ENCODE data around the gene ITPKC.

Gene ITPKC

GRCh38 chr19:40718774-40719391, 2.0 kb downstream of the ITPKC start:
- TF ChIP-seq, protein P1, sequence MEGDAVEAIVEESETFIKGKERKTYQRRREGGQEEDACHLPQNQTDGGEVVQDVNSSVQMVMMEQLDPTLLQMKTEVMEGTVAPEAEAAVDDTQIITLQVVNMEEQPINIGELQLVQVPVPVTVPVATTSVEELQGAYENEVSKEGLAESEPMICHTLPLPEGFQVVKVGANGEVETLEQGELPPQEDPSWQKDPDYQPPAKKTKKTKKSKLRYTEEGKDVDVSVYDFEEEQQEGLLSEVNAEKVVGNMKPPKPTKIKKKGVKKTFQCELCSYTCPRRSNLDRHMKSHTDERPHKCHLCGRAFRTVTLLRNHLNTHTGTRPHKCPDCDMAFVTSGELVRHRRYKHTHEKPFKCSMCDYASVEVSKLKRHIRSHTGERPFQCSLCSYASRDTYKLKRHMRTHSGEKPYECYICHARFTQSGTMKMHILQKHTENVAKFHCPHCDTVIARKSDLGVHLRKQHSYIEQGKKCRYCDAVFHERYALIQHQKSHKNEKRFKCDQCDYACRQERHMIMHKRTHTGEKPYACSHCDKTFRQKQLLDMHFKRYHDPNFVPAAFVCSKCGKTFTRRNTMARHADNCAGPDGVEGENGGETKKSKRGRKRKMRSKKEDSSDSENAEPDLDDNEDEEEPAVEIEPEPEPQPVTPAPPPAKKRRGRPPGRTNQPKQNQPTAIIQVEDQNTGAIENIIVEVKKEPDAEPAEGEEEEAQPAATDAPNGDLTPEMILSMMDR (IDR thresholded peaks at IDR 0.05; ENCODE audit: borderline replicate concordance, control extremely low read depth, extremely low read depth, insufficient read depth, missing control alignments) = no peak
- in situ Hi-C loops (cut with MboI; ENCODE audit: low sequenced_read_pairs, unreplicated experiment) = no loop called here
- peak; percentile 60 for DNase-seq (ENCODE audit: low spot score)

DNA sequence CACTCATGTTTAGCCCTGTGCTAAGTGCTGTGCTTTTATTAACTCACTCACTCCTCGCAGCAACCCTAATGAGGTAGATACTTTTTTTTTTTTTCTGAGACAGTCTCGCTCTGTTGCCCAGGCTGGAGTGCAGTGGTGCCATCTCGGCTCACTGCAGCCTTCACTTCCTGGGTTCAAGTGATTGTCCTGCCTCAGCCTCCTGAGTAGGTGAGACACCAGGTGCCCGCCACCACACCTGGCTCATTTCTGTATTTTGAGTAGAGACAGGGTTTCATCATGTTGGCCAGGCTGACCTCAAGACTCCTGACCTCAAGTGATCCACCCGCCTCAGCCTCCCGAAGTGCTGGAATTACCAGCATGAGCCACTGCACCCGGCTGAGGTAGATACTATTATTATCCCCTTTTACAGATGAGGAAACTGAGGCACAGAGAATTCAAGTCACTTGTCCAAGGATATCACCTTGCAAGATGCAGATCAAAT, 2.5 kb downstream of the ITPKC start:
- TF ChIP-seq, protein P1 (IDR thresholded peaks at IDR 0.05; ENCODE audit: borderline replicate concordance, control extremely low read depth, extremely low read depth, insufficient read depth, missing control alignments) = no peak

GRCh38 chr19:40721140-40721486, 4.2 kb downstream of the ITPKC start:
- in situ Hi-C loops (cut with MboI; ENCODE audit: low sequenced_read_pairs, unreplicated experiment) = no loop called here
- TF ChIP-seq, protein P1 (IDR thresholded peaks at IDR 0.05; ENCODE audit: borderline replicate concordance, control extremely low read depth, extremely low read depth, insufficient read depth, missing control alignments) = no peak
- no peak for DNase-seq (ENCODE audit: low spot score)

More for the DNA sequence above, 2.5 kb downstream of the ITPKC start:
- no peak for DNase-seq (ENCODE audit: low spot score)
- in situ Hi-C loops (cut with MboI; ENCODE audit: low sequenced_read_pairs, unreplicated experiment) = no loop called here

DNA sequence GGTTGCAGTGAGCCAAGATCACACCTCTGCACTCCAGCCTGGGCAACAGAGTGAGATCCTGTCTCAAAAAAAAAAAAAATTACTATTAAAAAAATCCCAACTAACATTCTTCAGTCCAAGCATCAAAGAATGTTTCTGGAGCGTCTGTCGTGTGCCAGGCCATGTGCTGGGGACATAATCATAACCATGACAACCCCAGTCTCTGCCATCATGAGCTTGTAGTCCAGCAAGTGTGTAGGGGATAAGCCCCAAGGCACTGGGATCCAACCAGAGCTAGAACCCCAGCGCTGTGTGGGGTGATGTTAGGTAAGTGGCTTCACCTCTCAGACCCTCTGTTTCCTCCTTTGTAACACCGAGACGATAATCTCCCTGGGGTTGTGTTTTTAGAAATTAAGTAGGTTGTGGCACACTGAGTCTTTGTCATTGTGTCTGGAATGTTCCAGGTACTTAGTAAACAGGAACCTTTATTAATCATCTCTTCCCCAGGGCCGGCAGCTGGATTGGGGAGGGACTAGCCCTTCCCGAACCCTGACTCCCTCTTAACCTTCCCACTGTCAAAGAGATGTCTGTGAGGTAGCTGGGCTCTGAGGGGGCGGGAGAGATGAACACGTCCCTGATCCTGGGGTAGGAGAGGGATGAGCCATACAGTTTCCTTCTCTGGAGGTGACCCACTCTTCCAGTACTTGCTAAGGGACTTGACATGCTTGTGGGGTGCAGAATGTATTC, 5.2 kb downstream of the ITPKC start:
- no peak for DNase-seq (ENCODE audit: low spot score)
- TF ChIP-seq, protein P1 (IDR thresholded peaks at IDR 0.05; ENCODE audit: borderline replicate concordance, control extremely low read depth, extremely low read depth, insufficient read depth, missing control alignments) = no peak
- in situ Hi-C loops (cut with MboI; ENCODE audit: low sequenced_read_pairs, unreplicated experiment) = no loop called here

DNA sequence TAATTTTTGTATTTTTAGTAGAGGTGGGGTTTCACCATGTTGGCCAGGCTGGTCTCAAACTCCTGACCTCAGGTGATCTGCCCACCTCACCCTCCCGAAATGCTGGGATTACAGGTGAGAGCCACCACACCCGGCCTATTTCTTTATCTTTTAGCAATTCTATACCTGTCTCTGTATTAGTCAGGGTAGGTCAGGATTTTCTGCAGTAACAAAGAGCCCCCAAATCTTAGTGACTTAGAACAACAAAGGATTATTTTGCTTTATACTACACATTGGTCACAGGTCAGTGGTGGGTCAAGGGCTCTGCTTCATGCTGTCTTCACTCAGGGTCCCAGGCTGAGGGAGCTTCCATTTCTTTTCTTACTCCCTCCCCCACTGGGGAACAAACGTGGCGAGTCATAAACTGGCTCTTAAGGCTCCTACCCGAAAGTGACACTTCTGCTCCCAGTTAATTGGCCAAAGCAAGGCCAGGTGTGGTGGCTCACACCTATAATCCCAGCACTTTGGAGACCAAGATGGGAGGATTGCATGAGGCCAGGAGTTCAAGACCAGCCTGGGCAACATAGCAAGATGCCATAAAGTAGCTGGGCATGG, 6.8 kb downstream of the ITPKC start:
- in situ Hi-C loops (cut with MboI; ENCODE audit: low sequenced_read_pairs, unreplicated experiment) = no loop called here
- DNase-seq (ENCODE audit: low spot score) = no peak
- TF ChIP-seq, protein P1 (IDR thresholded peaks at IDR 0.05; ENCODE audit: borderline replicate concordance, control extremely low read depth, extremely low read depth, insufficient read depth, missing control alignments) = no peak

- in situ Hi-C loops (cut with MboI; ENCODE audit: low sequenced_read_pairs, unreplicated experiment) = no loop called here
- TF ChIP-seq, protein P1 (IDR thresholded peaks at IDR 0.05; ENCODE audit: borderline replicate concordance, control extremely low read depth, extremely low read depth, insufficient read depth, missing control alignments) = no peak
Observed at GRCh38 chr19:40724315-40724714, 7.4 kb downstream of the ITPKC start.

More at GRCh38 chr19:40724315-40724714, 7.4 kb downstream of the ITPKC start:
- no peak for DNase-seq (ENCODE audit: low spot score)
